HG03575 (cell line): ENCODE results near the gene ISG20.

Source experiments
- ATAC-seq: cut with Tn5 transposase; IDR thresholded peaks from one replicate; pipeline ENCODE4 v1.9.1; 2021; ENCODE audit not compliant: unreplicated experiment, insufficient number of reproducible peaks, low FRiP score; ENCODE audit errors: extremely low read depth

ISG20 gene

GRCh38 chr15:88617031-88617722, 21.6 kb upstream of the ISG20 start:
- ATAC-seq: no peak

- no peak for ATAC-seq
Observed at GRCh38 chr15:88617790-88618189, 21.0 kb upstream of the ISG20 start.

- no peak for ATAC-seq
Observed at GRCh38 chr15:88618686-88619085, 20.1 kb upstream of the ISG20 start.

DNA sequence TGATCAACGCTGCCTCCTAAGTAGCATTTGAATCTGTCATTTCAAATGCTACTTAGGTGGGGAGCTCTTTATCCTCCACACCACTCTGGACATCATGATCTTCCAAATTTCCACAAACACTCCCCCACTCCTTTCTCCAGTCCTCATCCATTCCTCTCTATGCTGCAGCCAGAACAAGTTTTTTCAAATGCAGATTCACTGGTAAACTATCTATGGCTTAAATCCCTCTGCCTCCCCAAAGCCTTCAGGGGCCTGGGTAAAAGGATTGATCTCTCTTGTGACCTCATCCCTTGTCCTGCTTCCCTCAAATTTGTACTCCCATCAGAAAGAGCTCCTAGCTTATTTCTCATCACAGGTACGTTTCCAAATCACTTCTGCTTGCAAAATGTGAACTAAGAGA, 19.0 kb upstream of the ISG20 start:
- no peak for ATAC-seq

GRCh38 chr15:88620995-88621772, 17.6 kb upstream of the ISG20 start, which contains the start of gene AEN:
AEN (plus strand) TSS chr15:88621340; CDS start chr15:88626210, 4,870 bp downstream.
- peak; percentile 90 for ATAC-seq

- ATAC-seq: no peak
Observed at GRCh38 chr15:88621789-88622604, 16.8 kb upstream of the ISG20 start.

DNA sequence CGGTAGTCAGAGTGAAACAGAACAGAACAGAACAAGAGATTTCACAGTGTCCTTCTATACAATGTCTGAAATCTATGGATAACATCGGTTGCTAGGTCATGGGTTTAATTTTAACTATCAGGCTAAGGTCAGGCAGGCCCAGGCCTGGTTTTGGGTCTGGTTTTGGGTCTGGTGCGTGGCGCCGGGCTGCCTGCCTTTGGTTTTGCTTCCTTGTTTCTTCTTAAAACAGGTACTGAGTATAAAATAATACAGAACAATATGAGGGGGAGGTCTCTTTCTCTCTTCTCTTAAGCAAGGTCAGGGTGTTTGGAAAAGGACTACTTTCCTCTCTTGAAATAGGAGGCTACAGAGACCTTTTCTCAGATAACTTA, 16.2 kb upstream of the ISG20 start:
- no peak for ATAC-seq

GRCh38 chr15:88623061-88623460, 15.8 kb upstream of the ISG20 start:
- no peak for ATAC-seq

DNA sequence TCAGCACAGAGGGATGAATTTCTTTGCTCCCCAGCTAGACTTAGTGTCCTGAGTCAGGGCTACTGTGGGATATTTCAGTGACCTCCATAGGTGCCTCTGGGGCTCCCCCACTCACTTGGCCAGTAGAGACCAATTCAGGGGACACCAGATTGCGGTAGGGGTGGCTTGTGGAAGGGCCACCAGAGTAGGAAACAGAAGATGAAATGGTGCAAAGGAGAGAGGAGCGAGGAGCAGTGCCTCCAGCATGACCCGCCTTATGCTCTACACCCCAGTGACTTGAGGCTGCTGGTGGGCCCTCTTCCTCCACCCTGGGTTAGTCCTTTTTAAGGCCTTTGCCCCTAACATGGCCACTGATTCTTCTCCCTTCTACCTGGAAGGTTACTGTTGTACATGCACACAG, 15.2 kb upstream of the ISG20 start:
- ATAC-seq: no peak

GRCh38 chr15:88624156-88624970, 14.5 kb upstream of the ISG20 start:
- no peak for ATAC-seq

- no peak for ATAC-seq
Observed at GRCh38 chr15:88624971-88625490, 13.8 kb upstream of the ISG20 start.

GRCh38 chr15:88625943-88626741, 12.7 kb upstream of the ISG20 start:
- ATAC-seq: no peak

- ATAC-seq: no peak
Observed at GRCh38 chr15:88627463-88627862, 11.4 kb upstream of the ISG20 start.

- ATAC-seq: no peak
Observed at GRCh38 chr15:88628018-88628654, 10.7 kb upstream of the ISG20 start.

- ATAC-seq: no peak
Observed at GRCh38 chr15:88629071-88629470, 9.7 kb upstream of the ISG20 start.

DNA sequence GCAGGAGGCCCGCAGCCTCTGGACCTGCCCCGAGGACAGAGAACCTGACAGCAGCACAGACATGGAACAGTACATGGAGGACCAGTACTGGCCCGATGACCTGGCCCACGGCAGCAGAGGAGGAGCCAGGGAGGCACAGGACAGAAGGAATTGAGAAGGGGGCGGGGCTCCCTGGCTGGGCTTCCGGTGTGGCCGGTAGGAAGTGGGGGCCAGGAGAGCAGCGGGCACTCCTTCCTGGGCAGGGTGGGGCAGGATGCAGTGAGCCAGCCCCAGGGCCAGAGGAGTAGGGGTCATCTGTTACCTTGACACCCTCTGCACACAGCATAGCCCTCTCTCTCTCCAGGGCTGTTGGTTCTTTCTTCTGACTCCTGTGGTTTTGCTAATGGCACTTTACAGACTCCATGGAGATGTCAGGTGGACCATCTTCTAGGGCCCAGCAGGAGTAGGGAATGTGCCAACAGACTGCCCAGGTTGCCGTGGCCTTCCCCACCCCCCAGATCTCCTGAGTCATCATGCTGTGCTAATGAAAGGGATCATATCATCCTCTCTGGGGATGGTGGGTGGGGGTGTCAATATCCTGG, 8.6 kb upstream of the ISG20 start:
- ATAC-seq: no peak

GRCh38 chr15:88630798-88631463, 7.9 kb upstream of the ISG20 start:
- ATAC-seq: no peak
